Naive thymus-derived CD8-positive, alpha-beta T cell (primary cell): ENCODE results near the gene GNG13. TPM values are rescaled to one million over a fixed set of nuclear protein-coding genes. Genes with fewer than 3 reads are reported as not detected.

Source experiments
- ATAC-seq, 2 donors: fragments of 150-1000 bp; cut with Tn5 transposase in 1 of 2; sonication (Bioruptor Pico), chemical (Tn5 transposase) in 1 of 2; 1 replicate in 1 of 2; 2 replicates in 1 of 2; pipeline ENCODE4 v1.10.0; 2021; ENCODE audit warnings: mild to moderate bottlenecking in 2 of 2, moderate library complexity in 2 of 2
- POLR2A ChIA-PET: fragments of 350-600 bp; sonication (Branson Sonifier 250); formaldehyde crosslinking; loops from one replicate; lab custom pipeline; 2021; ENCODE audit warnings: antibody characterized with exemption; lab: Charles Lee
- DNase-seq, 10 donors: peaks; one replicate each; pipeline versions ENCODE4 v3.0.0 to v3.0.0-alpha.2; 2020 to 2022
- H3K27ac Mint-ChIP-seq, 10 donors: one replicate each; pipeline ENCODE4 v1.8.0; 2020 to 2022; ENCODE audit warnings: mild to moderate bottlenecking in 10 of 10, mixed read lengths in 10 of 10, moderate library complexity in 4 of 10, inconsistent platforms in 1 of 10
- H3K27me3 Mint-ChIP-seq, 5 donors: one replicate each; pipeline ENCODE4 v1.8.0; 2021 to 2022; ENCODE audit warnings: mixed read lengths in 5 of 5
- H3K36me3 Mint-ChIP-seq, 3 donors: one replicate each; pipeline ENCODE4 v1.8.0; 2020 to 2022; ENCODE audit warnings: mixed read lengths in 3 of 3, mild to moderate bottlenecking in 2 of 3, inconsistent platforms in 1 of 3
- H3K4me1 Mint-ChIP-seq, 4 donors: one replicate each; pipeline ENCODE4 v1.8.0; 2021 to 2022; ENCODE audit warnings: mixed read lengths in 4 of 4
- H3K4me3 Mint-ChIP-seq, 10 donors: one replicate each; pipeline ENCODE4 v1.8.0; 2020 to 2022; ENCODE audit warnings: mild to moderate bottlenecking in 10 of 10, mixed read lengths in 10 of 10, moderate library complexity in 6 of 10, inconsistent platforms in 1 of 10
- H3K9me3 Mint-ChIP-seq, 9 donors: one replicate each; pipeline ENCODE4 v1.8.0; 2020 to 2022; ENCODE audit warnings: mixed read lengths in 9 of 9, mild to moderate bottlenecking in 3 of 9, inconsistent platforms in 1 of 9, moderate library complexity in 1 of 9
- polyA plus RNA-seq, 3 donors: library from polyadenylated mRNA; unstranded; fragments of 300-500 nt; fragmentation: Illumina TruSeq; gene quantifications; one replicate each; pipeline ENCODE4 v1.2.3, GENCODE V29; 2021
- total RNA-seq, 8 experiments: library from RNA in 2 of 8; stranded (reverse) in 2 of 8; gene quantifications; one replicate each; pipeline ENCODE4 v1.2.3 and lab custom pipeline; 2021 to 2026

Gene GNG13
- total and polyA plus RNA-seq, 5 experiments from 2014 or later: not detected

DNA sequence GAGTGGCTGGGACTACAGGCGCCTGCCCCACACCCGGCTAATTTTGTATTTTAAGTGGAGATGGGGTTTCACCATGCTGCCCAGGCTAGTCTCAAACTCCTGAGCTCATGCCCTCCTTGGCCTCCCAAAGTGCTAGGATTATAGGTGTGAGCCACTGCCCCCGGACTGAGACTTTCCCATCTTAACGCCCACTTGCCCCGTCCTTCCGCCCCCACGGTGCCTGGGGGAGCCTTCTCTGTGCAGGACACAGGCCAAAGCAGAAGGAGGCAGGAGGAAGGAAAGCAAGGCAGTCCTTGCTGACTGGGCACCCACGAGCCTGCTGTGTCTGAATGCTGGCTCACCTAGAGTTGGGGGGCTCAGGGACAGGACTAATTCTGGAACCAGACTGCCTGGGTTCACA, 17.6 kb upstream of the GNG13 start:
- DNase-seq: no peak
- Mint-ChIP-seq H3K9me3 (no peaks in the 10 kb centered on the region), H3K4me3 (peak overlapping the region in 1 of 10 donors; percentile 37), H3K27ac (no peak overlapping the region), H3K36me3 (no peaks in the 10 kb centered on the region), H3K27me3 (peaks cover 0 to 42% (median 4%) of the 10 kb centered on the region in 5 donors), H3K4me1 (peaks cover 10 to 14% (median 12%) of the 10 kb centered on the region in 4 donors)
- POLR2A ChIA-PET: no interaction called here
- no peak for ATAC-seq

DNA sequence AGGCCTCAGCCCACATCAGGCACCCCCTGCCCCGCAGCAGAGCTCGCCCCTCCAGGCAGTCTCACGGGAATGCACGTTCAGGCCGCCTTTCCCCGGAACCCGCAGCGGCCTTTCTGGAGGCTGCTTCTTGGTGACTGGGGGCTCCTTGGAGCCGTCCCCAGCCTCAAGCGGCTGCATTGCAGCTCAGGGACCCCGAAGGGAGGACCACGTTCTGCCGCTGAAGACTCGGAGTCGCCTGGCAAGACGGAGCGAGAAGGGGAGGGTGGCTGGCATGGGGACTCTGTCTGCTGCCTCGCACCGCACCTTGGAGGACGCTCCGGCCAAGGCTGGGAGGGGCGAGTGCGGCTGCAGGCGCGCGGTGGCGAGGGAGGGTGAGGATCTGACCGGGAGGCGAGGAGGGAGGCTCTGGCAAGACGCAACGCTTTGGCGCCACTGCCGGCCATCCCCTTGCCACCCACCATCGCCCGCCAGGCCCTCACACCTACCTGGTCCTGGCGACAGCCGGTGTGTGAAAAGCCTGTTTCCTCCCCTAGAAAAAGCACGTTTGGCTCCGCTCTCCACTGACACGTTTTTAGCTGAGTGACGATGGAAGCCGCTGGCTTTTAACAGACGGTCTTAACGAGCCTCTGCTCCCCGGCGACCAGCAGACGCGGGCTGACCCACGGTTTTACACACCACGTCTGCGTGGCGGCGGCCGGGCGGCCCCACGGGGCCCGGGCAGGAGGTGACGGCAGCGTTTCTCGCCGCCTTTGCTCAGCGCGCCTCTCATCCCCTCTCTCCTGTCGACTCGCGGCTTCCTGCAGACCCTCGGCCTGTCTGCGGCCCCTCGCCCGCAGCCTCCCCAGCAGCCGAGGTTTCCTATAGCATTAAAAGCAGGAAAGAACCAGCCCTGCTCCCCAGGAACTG, 16.7 kb upstream of the GNG13 start:
- H3K4me3 Mint-ChIP-seq: peak overlapping the region in 2 of 10 donors; percentile 37 to 43
- POLR2A ChIA-PET: no interaction called here
- peaks cover 0 to 48% (median 7%) of the 10 kb centered on the region in 5 donors for H3K27me3 Mint-ChIP-seq
- H3K36me3 Mint-ChIP-seq: no peaks in the 10 kb centered on the region
- no peak for ATAC-seq
- H3K4me1 Mint-ChIP-seq: peaks cover 10 to 17% (median 13%) of the 10 kb centered on the region in 4 donors
- H3K27ac Mint-ChIP-seq: no peak overlapping the region
- no peaks in the 10 kb centered on the region for H3K9me3 Mint-ChIP-seq
- no peak for DNase-seq

DNA sequence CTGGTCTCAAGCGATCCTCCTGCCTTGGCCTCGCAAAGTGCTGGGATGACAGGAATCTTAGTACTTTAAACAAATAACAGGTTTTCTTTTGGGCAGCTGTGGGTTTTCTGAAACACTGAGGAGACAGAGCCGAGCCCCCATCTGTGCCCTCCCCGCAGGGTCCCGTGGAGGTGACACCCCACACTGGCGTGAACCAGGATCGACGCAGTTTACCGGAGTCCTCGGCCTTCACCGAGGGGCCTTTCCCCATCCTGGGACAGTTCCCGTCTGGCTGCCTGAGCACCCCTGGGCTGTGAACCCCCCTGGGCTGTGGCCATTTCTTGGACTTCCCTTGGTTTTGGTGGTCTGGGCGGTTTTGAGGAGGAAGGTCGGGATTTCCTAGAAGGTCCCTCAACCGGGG, 15.3 kb upstream of the GNG13 start:
- H3K4me3 Mint-ChIP-seq: peak overlapping the region in 1 of 10 donors; percentile 8
- no peak overlapping the region for H3K27ac Mint-ChIP-seq
- no peak for ATAC-seq
- no peaks in the 10 kb centered on the region for H3K36me3 Mint-ChIP-seq
- H3K27me3 Mint-ChIP-seq: peaks cover 0 to 43% (median 7%) of the 10 kb centered on the region in 5 donors
- DNase-seq: no peak
- peaks cover 6 to 17% (median 13%) of the 10 kb centered on the region in 4 donors for H3K4me1 Mint-ChIP-seq
- H3K9me3 Mint-ChIP-seq: no peaks in the 10 kb centered on the region
- POLR2A ChIA-PET: no interaction called here

DNA sequence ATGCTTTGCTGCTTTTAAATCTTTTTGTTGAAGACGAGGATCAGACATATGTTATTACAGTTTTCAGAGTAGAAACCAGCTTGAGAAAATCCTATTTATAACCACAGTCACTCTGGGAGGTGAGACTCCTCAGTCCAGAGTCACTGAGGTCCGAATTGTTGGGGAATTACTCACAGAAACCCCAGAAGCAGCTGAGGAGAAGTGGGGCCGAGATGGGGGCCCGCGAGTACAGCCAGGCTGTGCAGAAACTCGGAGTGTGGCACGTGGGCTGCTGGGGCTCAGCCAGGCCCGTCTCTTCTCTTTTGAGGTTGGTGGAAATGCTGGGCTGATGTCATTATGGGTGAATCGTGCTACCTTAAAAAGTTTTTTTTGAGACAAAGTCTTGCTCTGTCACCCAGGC, 14.4 kb upstream of the GNG13 start:
- POLR2A ChIA-PET: no interaction called here
- no peaks in the 10 kb centered on the region for H3K9me3 Mint-ChIP-seq
- peaks cover 0 to 40% (median 7%) of the 10 kb centered on the region in 5 donors for H3K27me3 Mint-ChIP-seq
- ATAC-seq (no peak), DNase-seq (no peak)
- peak overlapping the region in 1 of 10 donors; percentile 49 for H3K27ac Mint-ChIP-seq
- H3K4me3 Mint-ChIP-seq: no peak overlapping the region
- H3K4me1 Mint-ChIP-seq: peaks cover 5 to 13% (median 10%) of the 10 kb centered on the region in 4 donors
- no peaks in the 10 kb centered on the region for H3K36me3 Mint-ChIP-seq

DNA sequence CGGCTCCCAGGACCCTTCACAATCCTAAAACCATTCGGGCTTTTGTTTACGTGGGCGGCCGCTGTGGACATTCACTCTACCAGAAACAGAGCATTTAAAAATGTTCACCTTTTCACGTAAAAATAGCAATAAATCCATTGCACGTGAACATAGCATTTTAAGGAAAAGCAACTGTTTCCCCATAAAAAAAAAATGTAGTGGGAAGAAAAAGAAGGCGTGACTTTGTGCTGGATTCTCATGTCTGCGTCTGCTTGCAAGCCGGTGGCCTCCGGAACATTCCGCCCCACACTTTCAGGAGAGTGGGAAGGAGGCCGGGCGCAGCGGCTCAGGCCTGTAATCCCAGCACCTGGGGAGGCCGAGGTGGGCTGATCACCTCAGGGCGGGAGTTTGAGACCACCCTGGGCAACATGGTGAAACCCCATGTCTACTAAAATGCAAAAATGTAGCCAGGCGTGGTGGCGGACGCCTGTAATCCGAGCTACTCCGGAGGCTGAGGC, 13.4 kb upstream of the GNG13 start:
- Mint-ChIP-seq H3K27me3 (peaks cover 0 to 37% (median 7%) of the 10 kb centered on the region in 5 donors), H3K36me3 (no peaks in the 10 kb centered on the region), H3K9me3 (no peaks in the 10 kb centered on the region), H3K27ac (no peak overlapping the region), H3K4me1 (peaks cover 0 to 8% (median 7%) of the 10 kb centered on the region in 4 donors), H3K4me3 (peak overlapping the region in 2 of 10 donors; percentile 14 to 33)
- DNase-seq (no peak), ATAC-seq (no peak)
- POLR2A ChIA-PET: no interaction called here

DNA sequence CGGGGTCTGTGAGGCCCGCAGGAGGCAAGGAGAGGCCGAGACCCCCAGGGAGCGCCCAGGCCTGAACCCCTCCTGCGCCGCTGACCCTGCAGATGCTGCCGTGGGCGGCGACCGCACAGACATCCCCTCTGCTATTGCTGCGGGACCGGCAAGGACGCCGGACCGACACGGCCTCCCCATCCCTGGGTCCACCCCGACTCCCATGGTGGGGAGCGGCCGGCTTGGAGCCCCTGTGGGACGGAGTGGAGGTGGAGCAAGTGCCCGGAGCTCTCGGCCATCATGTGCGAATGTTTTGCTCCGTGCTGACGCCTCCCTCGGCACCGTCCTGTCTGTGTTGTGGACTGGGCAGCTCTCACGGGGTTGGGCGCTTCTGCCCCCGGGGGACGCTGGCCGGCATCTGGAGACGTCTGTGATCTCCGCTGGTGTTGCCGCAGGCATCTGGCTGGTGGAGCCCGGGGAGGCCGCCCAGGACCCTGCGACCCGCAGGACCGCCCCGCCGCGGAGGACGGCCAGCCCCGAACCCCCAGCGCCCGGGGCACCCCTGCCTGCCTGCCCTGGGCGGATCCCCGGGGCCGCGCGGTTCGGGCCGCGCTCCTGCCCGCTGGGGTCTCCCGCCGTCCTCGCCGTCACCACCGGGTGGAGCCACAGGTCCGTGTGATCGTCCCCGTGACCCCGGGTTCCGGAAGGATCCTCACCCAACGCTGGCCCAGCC, 12.8 kb upstream of the GNG13 start:
- DNase-seq (peak in 9 of 10 donors; percentile 16 to 54 (median 51)), ATAC-seq (peak; percentile 83 to 92)
- H3K36me3 Mint-ChIP-seq: no peaks in the 10 kb centered on the region
- no peak overlapping the region for H3K27ac Mint-ChIP-seq
- POLR2A ChIA-PET: no interaction called here
- peaks cover 0 to 37% (median 7%) of the 10 kb centered on the region in 5 donors for H3K27me3 Mint-ChIP-seq
- no peaks in the 10 kb centered on the region for H3K9me3 Mint-ChIP-seq
- peak overlapping the region in 6 of 10 donors; percentile 31 to 78 (median 57) for H3K4me3 Mint-ChIP-seq
- H3K4me1 Mint-ChIP-seq: peaks cover 0 to 12% (median 12%) of the 10 kb centered on the region in 4 donors

DNA sequence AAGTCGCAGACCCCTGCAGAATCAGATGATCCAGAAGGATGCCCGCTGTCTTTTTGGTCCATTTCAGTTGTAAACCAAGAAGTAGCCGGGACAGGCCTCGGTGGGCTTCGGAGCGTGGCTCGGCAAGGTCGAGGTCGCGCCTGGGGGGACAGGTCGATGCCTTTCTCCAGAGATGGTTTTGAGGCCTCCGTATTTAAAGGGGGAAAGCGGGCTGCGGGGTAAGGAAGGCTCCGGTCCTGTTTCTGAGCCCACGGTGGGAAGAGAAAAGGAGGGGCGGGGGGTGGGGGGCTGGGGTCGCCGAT, 7.5 kb upstream of the GNG13 start:
- DNase-seq (no peak), ATAC-seq (peak in 1 of 2 donors; percentile 4)
- peak overlapping the region; percentile 92 to 100 (median 96) for H3K4me3 Mint-ChIP-seq
- H3K36me3 Mint-ChIP-seq: no peaks in the 10 kb centered on the region
- H3K27me3 Mint-ChIP-seq: peaks cover 0 to 9% (median 7%) of the 10 kb centered on the region in 5 donors
- POLR2A ChIA-PET: interaction anchor here (0.7 kb wide), 1 partner anchor 92 kb away, joined by 3 read pairs; no protein-coding TSS in a partner anchor
- H3K27ac Mint-ChIP-seq: peak overlapping the region; percentile 92 to 99 (median 96)
- no peaks in the 10 kb centered on the region for H3K9me3 Mint-ChIP-seq
- peaks cover 4 to 17% (median 17%) of the 10 kb centered on the region in 4 donors for H3K4me1 Mint-ChIP-seq

DNA sequence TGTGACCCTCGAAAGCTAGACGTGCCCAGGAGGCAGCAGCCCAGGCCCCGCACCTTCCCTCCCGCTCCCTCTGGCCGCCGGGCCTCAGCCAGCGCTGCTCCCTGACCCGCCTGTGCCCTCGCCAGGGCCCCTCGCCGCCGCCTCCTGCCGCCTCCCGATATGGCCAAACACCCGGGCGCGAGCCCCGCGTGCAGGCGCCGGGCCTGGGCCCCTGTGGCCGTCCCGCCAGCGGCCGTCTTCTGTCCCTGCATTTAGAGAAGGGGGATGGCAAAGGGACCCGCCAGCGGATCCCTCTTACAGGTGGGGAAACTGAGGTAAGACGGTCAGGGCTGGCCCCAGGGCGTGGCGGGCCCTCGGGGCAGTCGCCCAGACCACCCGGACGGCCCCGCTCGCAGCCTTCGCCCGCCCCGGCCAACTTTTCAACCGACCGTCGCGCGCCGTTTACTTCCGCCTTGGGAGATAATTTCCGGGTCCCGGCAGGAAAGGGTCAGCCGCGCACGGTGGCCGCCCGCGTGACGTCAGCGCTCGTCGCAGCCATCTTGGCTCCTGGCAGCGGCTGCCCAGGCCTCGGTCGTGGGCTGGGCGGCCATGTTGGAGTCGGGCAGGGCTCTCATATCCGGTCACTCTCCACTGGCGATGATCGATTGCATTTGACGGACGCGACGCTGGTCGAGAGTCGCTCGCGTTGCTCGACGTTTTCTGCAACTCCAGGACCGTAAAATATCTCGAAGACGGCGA, 7.0 kb upstream of the GNG13 start:
- Mint-ChIP-seq H3K4me1 (peaks cover 4 to 17% (median 16%) of the 10 kb centered on the region in 4 donors), H3K4me3 (peak overlapping the region; percentile 92 to 100 (median 96)), H3K27ac (peak overlapping the region; percentile 92 to 99 (median 96)), H3K9me3 (no peaks in the 10 kb centered on the region), H3K36me3 (no peaks in the 10 kb centered on the region), H3K27me3 (peaks cover 0 to 10% (median 3%) of the 10 kb centered on the region in 5 donors)
- DNase-seq (peak; percentile 67 to 89 (median 73)), ATAC-seq (peak; percentile 91 to 94)
- POLR2A ChIA-PET: interaction anchor here (0.7 to 1.1 kb wide), 4 partner anchors 12 to 559 kb away, joined by 3 to 6 read pairs (median 4); no protein-coding TSS in a partner anchor

DNA sequence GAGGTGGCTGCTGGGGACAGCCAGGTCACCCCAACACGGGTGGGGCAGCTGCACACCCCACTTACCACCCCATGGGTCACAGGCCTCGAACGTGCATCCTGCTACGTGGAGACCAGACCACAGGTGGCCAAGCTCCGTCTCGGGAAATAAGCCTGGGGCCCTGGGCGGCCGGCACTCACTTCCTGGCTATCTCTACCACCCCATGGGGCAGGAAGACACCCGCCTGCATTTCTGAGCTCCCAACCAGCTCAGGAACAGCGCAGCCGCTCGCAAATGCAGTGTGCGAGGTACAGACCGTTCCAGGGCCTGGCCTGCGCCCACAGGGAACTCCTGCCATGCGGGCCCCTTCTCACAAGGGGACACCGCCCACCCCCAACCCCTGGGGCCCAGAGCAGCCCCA, 4.9 kb upstream of the GNG13 start:
- Mint-ChIP-seq H3K27me3 (peaks cover 0 to 20% (median 0%) of the 10 kb centered on the region in 5 donors), H3K4me3 (no peak overlapping the region), H3K9me3 (no peaks in the 10 kb centered on the region), H3K4me1 (peaks cover 4 to 17% (median 16%) of the 10 kb centered on the region in 4 donors), H3K27ac (no peak overlapping the region), H3K36me3 (no peaks in the 10 kb centered on the region)
- DNase-seq (no peak), ATAC-seq (no peak)
- POLR2A ChIA-PET: interaction anchor here (0.6 kb wide), 1 partner anchor 90 kb away, joined by 3 read pairs; no protein-coding TSS in a partner anchor

DNA sequence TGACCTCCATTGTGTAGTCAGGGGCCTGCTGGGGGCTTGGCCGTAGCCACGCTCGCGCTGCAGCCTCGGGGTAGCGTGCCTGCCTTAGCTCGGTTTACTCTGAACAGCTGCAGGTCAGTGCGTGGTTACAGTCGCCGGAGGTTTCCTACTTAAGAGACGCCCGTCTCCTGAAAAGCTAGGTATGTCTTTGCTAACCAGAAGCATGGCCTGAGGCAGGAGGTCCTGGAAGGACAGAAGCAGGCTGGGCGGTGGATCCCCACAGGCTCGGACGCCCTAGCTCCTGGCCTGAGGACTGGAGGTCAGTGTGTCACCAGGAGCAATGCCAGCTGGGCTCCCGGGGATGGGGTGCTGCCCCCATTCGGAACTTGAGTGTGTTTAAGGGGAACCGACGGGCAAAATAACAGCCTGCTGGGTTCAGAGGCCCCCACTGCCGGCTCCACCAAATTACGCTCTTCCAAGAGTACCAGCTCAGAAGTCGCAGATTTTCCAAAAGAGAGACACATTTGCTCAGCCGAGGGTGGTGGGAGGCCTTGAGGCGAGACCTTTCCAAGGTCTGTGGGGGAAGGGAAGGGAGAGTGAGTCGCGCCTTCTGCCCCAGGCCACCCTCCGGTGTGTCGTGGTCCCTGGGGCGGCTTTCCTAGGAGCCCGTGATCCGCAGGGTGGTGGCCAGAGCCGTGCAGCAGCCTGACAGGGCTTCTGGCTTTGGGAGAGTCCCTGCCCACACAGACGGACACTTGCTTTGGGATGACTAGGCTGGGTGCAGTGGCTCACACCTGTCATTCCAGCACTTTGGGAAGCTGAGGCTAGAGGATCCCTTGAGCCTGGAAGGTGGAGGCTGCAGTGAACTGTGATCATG, 3.9 kb upstream of the GNG13 start:
- POLR2A ChIA-PET: interaction anchor here (0.6 kb wide), 1 partner anchor 89 kb away, joined by 3 read pairs; no protein-coding TSS in a partner anchor
- Mint-ChIP-seq H3K4me1 (peaks cover 4 to 14% (median 14%) of the 10 kb centered on the region in 4 donors), H3K27ac (peak overlapping the region in 1 of 10 donors; percentile 57), H3K4me3 (peak overlapping the region in 1 of 10 donors; percentile 20), H3K27me3 (peaks cover 0 to 21% (median 0%) of the 10 kb centered on the region in 5 donors), H3K9me3 (no peaks in the 10 kb centered on the region), H3K36me3 (no peaks in the 10 kb centered on the region)
- ATAC-seq: no peak
- no peak for DNase-seq

DNA sequence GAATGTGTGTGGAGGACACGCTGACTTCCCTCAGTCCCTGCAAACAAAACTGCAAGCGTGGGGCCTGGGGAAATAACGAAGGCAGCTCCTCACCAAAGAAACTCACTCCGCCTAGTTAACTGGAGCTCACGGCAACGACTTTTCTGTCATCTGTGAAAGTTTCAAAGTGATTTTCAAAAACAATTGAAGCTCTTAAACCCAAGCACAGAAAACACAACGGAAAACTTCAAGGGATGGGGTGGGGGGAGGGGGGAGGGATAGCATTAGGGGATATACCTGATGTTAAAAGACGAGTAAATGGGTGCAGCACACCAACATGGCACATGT, 3.2 kb upstream of the GNG13 start:
- H3K4me3 Mint-ChIP-seq: no peak overlapping the region
- DNase-seq (no peak), ATAC-seq (no peak)
- H3K9me3 Mint-ChIP-seq: no peaks in the 10 kb centered on the region
- POLR2A ChIA-PET: no interaction called here
- no peak overlapping the region for H3K27ac Mint-ChIP-seq
- peaks cover 4 to 12% (median 12%) of the 10 kb centered on the region in 4 donors for H3K4me1 Mint-ChIP-seq
- H3K36me3 Mint-ChIP-seq: no peaks in the 10 kb centered on the region
- H3K27me3 Mint-ChIP-seq: peaks cover 0 to 28% (median under 1%) of the 10 kb centered on the region in 5 donors
